ENCODE data around the gene CIDEA. TPM values are rescaled to one million over a fixed set of nuclear protein-coding genes. Genes with fewer than 3 reads are reported as not detected.

Gene CIDEA
- total RNA-seq, 1 experiment from 2014 or later: not detected

- Histone ChIP-seq H3K27me3 (ENCODE audit: low read length) (no peaks in the 10 kb centered on the region), H3K36me3 (ENCODE audit: low read depth, low read length) (no peaks in the 10 kb centered on the region), H3K9me3 (ENCODE audit: low read length) (no peaks in the 10 kb centered on the region), H3K4me3 (ENCODE audit: low read length) (no peak overlapping the region), H3K9me2 (replicated peaks; ENCODE audit: low read length) (no peaks in the 10 kb centered on the region), H3K9ac (ENCODE audit: low read length) (no peak overlapping the region), H3K79me2 (ENCODE audit: low read length) (no peaks in the 10 kb centered on the region), H4K20me1 (ENCODE audit: low read length) (no peaks in the 10 kb centered on the region), H3K27ac (ENCODE audit: low read length) (no peak overlapping the region), H2AFZ (ENCODE audit: low read length) (no peak overlapping the region), H3K4me2 (ENCODE audit: low read length) (no peak overlapping the region), H3K4me1 (ENCODE audit: insufficient read depth, low read length) (no peaks in the 10 kb centered on the region), H3F3A (ENCODE audit: low read length, unreplicated experiment) (no peaks in the 10 kb centered on the region)
- no peak for TF ChIP-seq EZH2phosphoT487 (IDR thresholded peaks at IDR 0.05; ENCODE audit: borderline replicate concordance, low read length)
- peak; percentile 34 for TF ChIP-seq CTCF (conservative IDR thresholded peaks at IDR 0.05; ENCODE audit: low read depth, low read length)
- no peak for TF ChIP-seq EZH2 (IDR thresholded peaks at IDR 0.05; ENCODE audit: low read length, unreplicated experiment)
- POLR2A ChIA-PET (ENCODE audit: unreplicated experiment): no interaction called here
- intact Hi-C loops (cut with micrococcal nuclease): no loop called here
- CTCF ChIA-PET: no interaction called here
- DNase-seq: no peak
- no peak for ATAC-seq
- no TSS peak for BruUV-seq (replicated peaks)
Measured at GRCh38 chr18:12246849-12247808, 7.0 kb upstream of the CIDEA start.

- H3K79me2 ChIP-seq (ENCODE audit: low read length): no peaks in the 10 kb centered on the region
- H3K4me2 ChIP-seq (ENCODE audit: low read length): no peak overlapping the region
- no peak overlapping the region for H3K4me3 ChIP-seq (ENCODE audit: low read length)
- DNase-seq (no peak), ATAC-seq (no peak)
- BruUV-seq (replicated peaks): no TSS peak
- no peaks in the 10 kb centered on the region for H3K4me1 ChIP-seq (ENCODE audit: insufficient read depth, low read length)
- TF ChIP-seq EZH2phosphoT487 (IDR thresholded peaks at IDR 0.05; ENCODE audit: borderline replicate concordance, low read length) (no peak), EZH2 (IDR thresholded peaks at IDR 0.05; ENCODE audit: low read length, unreplicated experiment) (no peak), CTCF (conservative IDR thresholded peaks at IDR 0.05; ENCODE audit: low read depth, low read length) (no peak)
- no peak overlapping the region for H3K9ac ChIP-seq (ENCODE audit: low read length)
- H3K9me2 ChIP-seq (replicated peaks; ENCODE audit: low read length): no peaks in the 10 kb centered on the region
- POLR2A ChIA-PET (ENCODE audit: unreplicated experiment): no interaction called here
- intact Hi-C loops (cut with micrococcal nuclease): no loop called here
- no peaks in the 10 kb centered on the region for H3K27me3 ChIP-seq (ENCODE audit: low read length)
- H2AFZ ChIP-seq (ENCODE audit: low read length): no peak overlapping the region
- H3K9me3 ChIP-seq (ENCODE audit: low read length): no peaks in the 10 kb centered on the region
- H3K27ac ChIP-seq (ENCODE audit: low read length): no peak overlapping the region
- no peaks in the 10 kb centered on the region for H4K20me1 ChIP-seq (ENCODE audit: low read length)
- H3F3A ChIP-seq (ENCODE audit: low read length, unreplicated experiment): no peaks in the 10 kb centered on the region
- no peaks in the 10 kb centered on the region for H3K36me3 ChIP-seq (ENCODE audit: low read depth, low read length)
- CTCF ChIA-PET: no interaction called here
Measured at GRCh38 chr18:12247946-12248345, 6.2 kb upstream of the CIDEA start.

All from PC-3 (cell line).